Fibroblast of lung (primary cell): Measurements from ENCODE around the gene ADCY2. TPM values are rescaled to one million over a fixed set of nuclear protein-coding genes. Genes with fewer than 3 reads are reported as not detected.
A peak's percentile ranks its signal among the peaks of the same experiment; 100 is the strongest.

ENCODE experiments used
- DNase-seq, 2 donors: peaks; one replicate each; pipeline versions ENCODE4 v3.0.0 to v3.0.0-alpha.2; 2010; ENCODE audit warnings: low read depth in 2 of 2
- H2AFZ ChIP-seq: 2 replicates; pipeline ENCODE4 v1.5.1; 2012; ENCODE audit warnings: low read length, control low read depth, inconsistent platforms
- H3K27ac ChIP-seq: 2 replicates; pipeline ENCODE4 v1.5.1; 2011; ENCODE audit warnings: low read length, control low read depth; ENCODE audit not compliant: insufficient read depth
- H3K27me3 ChIP-seq: 2 replicates; pipeline ENCODE4 v1.5.1; 2011; ENCODE audit warnings: mild to moderate bottlenecking, low read length; ENCODE audit not compliant: control insufficient read depth, insufficient read depth
- H3K36me3 ChIP-seq: 2 replicates; pipeline ENCODE4 v1.5.1; 2011; ENCODE audit warnings: low read length; ENCODE audit not compliant: control insufficient read depth, insufficient read depth
- H3K4me1 ChIP-seq: 2 replicates; pipeline ENCODE4 v1.5.1; 2011; ENCODE audit warnings: low read length; ENCODE audit not compliant: control insufficient read depth, insufficient read depth; ENCODE audit errors: extremely low read depth
- H3K4me2 ChIP-seq: 2 replicates; pipeline ENCODE4 v1.5.1; 2011; ENCODE audit warnings: low read length, control low read depth; ENCODE audit not compliant: insufficient read depth; ENCODE audit errors: extremely low read depth
- H3K4me3 ChIP-seq, 4 experiments: fragments of 200-600 bp in 1 of 4; sonication (generic) in 1 of 4; replicated peaks in 1 of 4; 2 replicates each; pipeline ENCODE4 v1.5.1; 2011 to 2016; ENCODE audit warnings: low read length in 4 of 4, low read depth in 3 of 4, mild to moderate bottlenecking in 3 of 4, control low read depth in 2 of 4, inconsistent platforms in 1 of 4, mixed read lengths in 1 of 4; ENCODE audit not compliant: insufficient read depth in 1 of 4; ENCODE audit errors: control extremely low read depth in 1 of 4
- H3K79me2 ChIP-seq: 2 replicates; pipeline ENCODE4 v1.5.1; 2012; ENCODE audit warnings: mild to moderate bottlenecking, low read length, inconsistent platforms; ENCODE audit not compliant: control insufficient read depth, insufficient read depth
- H3K9ac ChIP-seq: 2 replicates; pipeline ENCODE4 v1.5.1; 2011; ENCODE audit warnings: mild to moderate bottlenecking, low read length, control low read depth; ENCODE audit not compliant: insufficient read depth
- H3K9me3 ChIP-seq: 2 replicates; pipeline ENCODE4 v1.5.1; 2012; ENCODE audit warnings: low read depth, low read length; ENCODE audit not compliant: control insufficient read depth, insufficient read depth
- H4K20me1 ChIP-seq: 2 replicates; pipeline ENCODE4 v1.5.1; 2011; ENCODE audit warnings: low read length; ENCODE audit not compliant: control insufficient read depth, insufficient read depth; ENCODE audit errors: extremely low read depth
- EZH2 ChIP-seq: IDR thresholded peaks from 2 replicates; pipeline ENCODE4 v1.5.1; 2012; ENCODE audit warnings: low read length, control low read depth, mild to moderate bottlenecking; ENCODE audit errors: missing control alignments
- polyA plus RNA-seq, 2 donors: library from polyadenylated mRNA; depleted of rRNA in 1 of 2; stranded (reverse) in 1 of 2; unstranded in 1 of 2; fragments of >200 nt; gene quantifications; 2 replicates each; pipeline ENCODE4 v1.2.1, GENCODE V29; 2011 to 2012; ENCODE audit warnings: missing spikeins in 1 of 2
- total RNA-seq: library from RNA; depleted of rRNA; stranded (reverse); fragments of >200 nt; gene quantifications from 2 replicates; pipeline ENCODE4 v1.2.1, GENCODE V29; 2014
- TF ChIP-seq, protein P1 (sequence below), 2 donors: IDR thresholded peaks in 1 of 2; conservative IDR thresholded peaks in 1 of 2; 1 replicate in 1 of 2; 2 replicates in 1 of 2; pipeline ENCODE4 v1.5.1; 2011 to 2012; ENCODE audit warnings: low read length in 2 of 2, control low read depth in 1 of 2, inconsistent platforms in 1 of 2, low read depth in 1 of 2, mild to moderate bottlenecking in 1 of 2

Gene ADCY2
- total and polyA plus RNA-seq, 2 donors (not counting 1 experiment from before 2014, with no cell fraction given) = under 0.01 to 0.05 TPM

- no peak overlapping the region for H2AFZ ChIP-seq
- TF ChIP-seq, protein P1, sequence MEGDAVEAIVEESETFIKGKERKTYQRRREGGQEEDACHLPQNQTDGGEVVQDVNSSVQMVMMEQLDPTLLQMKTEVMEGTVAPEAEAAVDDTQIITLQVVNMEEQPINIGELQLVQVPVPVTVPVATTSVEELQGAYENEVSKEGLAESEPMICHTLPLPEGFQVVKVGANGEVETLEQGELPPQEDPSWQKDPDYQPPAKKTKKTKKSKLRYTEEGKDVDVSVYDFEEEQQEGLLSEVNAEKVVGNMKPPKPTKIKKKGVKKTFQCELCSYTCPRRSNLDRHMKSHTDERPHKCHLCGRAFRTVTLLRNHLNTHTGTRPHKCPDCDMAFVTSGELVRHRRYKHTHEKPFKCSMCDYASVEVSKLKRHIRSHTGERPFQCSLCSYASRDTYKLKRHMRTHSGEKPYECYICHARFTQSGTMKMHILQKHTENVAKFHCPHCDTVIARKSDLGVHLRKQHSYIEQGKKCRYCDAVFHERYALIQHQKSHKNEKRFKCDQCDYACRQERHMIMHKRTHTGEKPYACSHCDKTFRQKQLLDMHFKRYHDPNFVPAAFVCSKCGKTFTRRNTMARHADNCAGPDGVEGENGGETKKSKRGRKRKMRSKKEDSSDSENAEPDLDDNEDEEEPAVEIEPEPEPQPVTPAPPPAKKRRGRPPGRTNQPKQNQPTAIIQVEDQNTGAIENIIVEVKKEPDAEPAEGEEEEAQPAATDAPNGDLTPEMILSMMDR (conservative IDR thresholded peaks at IDR 0.05 in 1 of 2, IDR thresholded peaks at IDR 0.05 in 1 of 2; ENCODE audit: low read depth in 1 of 2, low read length in 2 of 2) = no peak
- no peak for TF ChIP-seq EZH2
- no peak for DNase-seq
- H3K36me3 ChIP-seq = no peaks in the 10 kb centered on the region
- H3K4me1 ChIP-seq = no peaks in the 10 kb centered on the region
- no peak overlapping the region for H3K4me2 ChIP-seq
- no peaks in the 10 kb centered on the region for H4K20me1 ChIP-seq
- H3K9me3 ChIP-seq = no peaks in the 10 kb centered on the region
- no peaks in the 10 kb centered on the region for H3K27me3 ChIP-seq
- H3K79me2 ChIP-seq = no peaks in the 10 kb centered on the region
- no peak overlapping the region for H3K9ac ChIP-seq
- H3K4me3 ChIP-seq = no peak overlapping the region
- H3K27ac ChIP-seq = no peak overlapping the region
Observed at GRCh38 chr5:7754490-7754889, 358.6 kb downstream of the ADCY2 start.

DNA sequence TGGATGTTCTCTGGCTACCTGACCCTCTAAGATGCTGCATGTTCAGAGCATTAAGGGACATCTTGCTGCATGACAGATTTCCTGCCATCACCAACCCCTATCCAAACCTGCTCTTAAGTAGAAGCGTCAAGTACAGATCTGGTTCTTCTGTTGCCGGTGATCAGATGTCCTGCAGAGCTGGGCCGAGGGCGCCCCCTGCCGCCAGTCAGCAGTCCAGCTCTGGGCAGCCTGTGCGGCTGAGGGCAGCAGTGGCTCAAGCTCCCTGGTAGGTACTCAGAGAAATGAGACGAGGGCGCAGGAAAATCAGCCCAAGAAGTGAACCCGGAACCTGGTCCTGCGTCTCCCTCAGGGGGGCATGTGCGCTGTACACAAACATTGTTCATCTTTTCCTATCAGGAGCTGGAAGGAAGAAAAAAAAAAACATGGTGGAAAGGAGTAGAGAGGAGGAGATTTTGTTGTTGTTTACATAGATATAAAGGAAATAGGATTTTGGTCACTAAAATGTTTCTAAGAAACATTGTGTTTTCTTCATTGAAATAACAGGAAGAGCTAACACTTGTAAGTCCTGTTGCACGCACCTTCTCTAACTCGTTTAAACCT is 359.2 kb downstream of the ADCY2 start:
- Histone ChIP-seq H3K4me2 (no peak overlapping the region), H3K27ac (no peak overlapping the region), H3K9ac (no peak overlapping the region), H3K4me3 (no peak overlapping the region), H2AFZ (no peak overlapping the region), H3K27me3 (no peaks in the 10 kb centered on the region), H3K9me3 (no peaks in the 10 kb centered on the region), H3K36me3 (no peaks in the 10 kb centered on the region), H4K20me1 (no peaks in the 10 kb centered on the region), H3K4me1 (no peaks in the 10 kb centered on the region), H3K79me2 (no peaks in the 10 kb centered on the region)
- DNase-seq = peak; percentile 2 to 39
- TF ChIP-seq, protein P1 (conservative IDR thresholded peaks at IDR 0.05 in 1 of 2, IDR thresholded peaks at IDR 0.05 in 1 of 2; ENCODE audit: low read depth in 1 of 2, low read length in 2 of 2) = peak; percentile 49 to 51
- TF ChIP-seq EZH2 = no peak

DNA sequence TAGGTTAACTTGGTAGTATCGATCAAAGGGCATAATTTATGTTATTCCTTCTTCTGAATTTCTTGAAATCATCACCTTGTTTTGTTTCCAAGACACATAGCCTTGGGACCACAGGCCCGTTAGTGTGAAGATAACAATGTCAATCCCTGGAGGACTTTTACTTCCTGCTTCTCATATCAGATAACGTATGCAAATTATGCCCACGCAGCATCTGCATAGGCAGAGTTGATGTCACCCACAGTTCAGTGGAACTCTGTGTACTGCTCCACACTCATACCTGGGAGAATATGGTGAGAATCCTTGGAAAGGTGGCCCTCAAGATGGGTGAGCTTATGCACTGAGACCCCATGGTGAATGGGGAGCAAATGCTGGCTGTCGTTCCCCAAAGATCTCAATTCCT is 360.0 kb downstream of the ADCY2 start:
- H3K27ac ChIP-seq = no peak overlapping the region
- no peak for DNase-seq
- H3K79me2 ChIP-seq = no peaks in the 10 kb centered on the region
- H3K4me1 ChIP-seq = no peaks in the 10 kb centered on the region
- H3K9me3 ChIP-seq = no peaks in the 10 kb centered on the region
- TF ChIP-seq, protein P1 (conservative IDR thresholded peaks at IDR 0.05 in 1 of 2, IDR thresholded peaks at IDR 0.05 in 1 of 2; ENCODE audit: low read depth in 1 of 2, low read length in 2 of 2) = no peak
- no peak for TF ChIP-seq EZH2
- H4K20me1 ChIP-seq = no peaks in the 10 kb centered on the region
- no peaks in the 10 kb centered on the region for H3K27me3 ChIP-seq
- no peak overlapping the region for H3K9ac ChIP-seq
- no peak overlapping the region for H3K4me3 ChIP-seq
- no peak overlapping the region for H3K4me2 ChIP-seq
- no peaks in the 10 kb centered on the region for H3K36me3 ChIP-seq
- H2AFZ ChIP-seq = no peak overlapping the region
